GM18505 (cell line): ENCODE data around the gene CES3.
A peak's percentile ranks its signal among the peaks of the same experiment; 100 is the strongest.

Source experiments
- ATAC-seq: cut with Tn5 transposase; IDR thresholded peaks from one replicate; pipeline ENCODE4 v1.9.1; 2021; ENCODE audit not compliant: unreplicated experiment
- POLR2A ChIP-seq: IDR thresholded peaks from 4 replicates; pipeline ENCODE4 v1.6.1; 2011; ENCODE audit warnings: borderline replicate concordance; ENCODE audit not compliant: insufficient read depth, insufficient read length; ENCODE audit errors: extremely low read depth

The CES3 gene

GRCh38 chr16:66961065-66961744 lies at the start of gene CES3:
Gene CES3 (plus strand): TSS chr16:66961266. CDS start chr16:66961308, 42 bp downstream.
- TF ChIP-seq POLR2A: no peak
- peak; percentile 81 for ATAC-seq

GRCh38 chr16:66911801-66912200 lies 49.3 kb upstream of the CES3 start:
- ATAC-seq: no peak

GRCh38 chr16:66913081-66913480 lies 48.0 kb upstream of the CES3 start:
- no peak for ATAC-seq
- no peak for TF ChIP-seq POLR2A

More at GRCh38 chr16:66911801-66912200, 49.3 kb upstream of the CES3 start:
- TF ChIP-seq POLR2A: no peak

GRCh38 chr16:66913711-66914110 lies 47.4 kb upstream of the CES3 start:
- TF ChIP-seq POLR2A: no peak
- ATAC-seq: no peak

GRCh38 chr16:66914541-66914940 lies 46.5 kb upstream of the CES3 start:
- TF ChIP-seq POLR2A: no peak
- ATAC-seq: no peak

GRCh38 chr16:66915041-66915440 lies 46.0 kb upstream of the CES3 start:
- ATAC-seq: no peak
- TF ChIP-seq POLR2A: no peak

GRCh38 chr16:66916518-66916917 lies 44.5 kb upstream of the CES3 start:
- no peak for ATAC-seq
- TF ChIP-seq POLR2A: no peak

- no peak for ATAC-seq
- TF ChIP-seq POLR2A: no peak
Measured at GRCh38 chr16:66917741-66918140, 43.3 kb upstream of the CES3 start.

GRCh38 chr16:66918355-66918754 lies 42.7 kb upstream of the CES3 start:
- no peak for ATAC-seq
- no peak for TF ChIP-seq POLR2A

- TF ChIP-seq POLR2A: no peak
- no peak for ATAC-seq
Measured at GRCh38 chr16:66918803-66919568, 42.1 kb upstream of the CES3 start, which contains the start of gene CDH16. Gene CDH16 (minus strand): TSS chr16:66918885. CDS start chr16:66918065, 820 bp downstream.

GRCh38 chr16:66919569-66920298 lies 41.3 kb upstream of the CES3 start:
- no peak for ATAC-seq
- no peak for TF ChIP-seq POLR2A

- no peak for ATAC-seq
- no peak for TF ChIP-seq POLR2A
Measured at GRCh38 chr16:66920299-66920590, 40.8 kb upstream of the CES3 start.

GRCh38 chr16:66920924-66921680 lies 40.0 kb upstream of the CES3 start:
- no peak for TF ChIP-seq POLR2A
- no peak for ATAC-seq
